ENCODE results near the gene SERINC3.
A peak's percentile ranks its signal among the peaks of the same experiment; 100 is the strongest.

The SERINC3 gene

GRCh38 chr20:44522841-44523240, 971 bp upstream of the SERINC3 start:
- H3K4me3 ChIP-seq (replicated peaks; ENCODE audit: low read depth, low read length): no peak overlapping the region
- TF ChIP-seq CTCF (IDR thresholded peaks at IDR 0.05; ENCODE audit: low read length, missing control alignments): no peak
- DNase-seq (ENCODE audit: low read depth): no peak

- no peak for TF ChIP-seq CTCF (IDR thresholded peaks at IDR 0.05; ENCODE audit: low read length, missing control alignments)
- H3K4me3 ChIP-seq (replicated peaks; ENCODE audit: low read depth, low read length): peak overlapping the region; percentile 98
- no peak for DNase-seq (ENCODE audit: low read depth)
These were observed 989 bp downstream of the SERINC3 start for GRCh38 chr20:44520881-44521280.

GRCh38 chr20:44518248-44518647, 3.6 kb downstream of the SERINC3 start:
- no peak for TF ChIP-seq CTCF (IDR thresholded peaks at IDR 0.05; ENCODE audit: low read length, missing control alignments)
- H3K4me3 ChIP-seq (replicated peaks; ENCODE audit: low read depth, low read length): no peak overlapping the region
- DNase-seq (ENCODE audit: low read depth): no peak

- H3K4me3 ChIP-seq (replicated peaks; ENCODE audit: low read depth, low read length): no peak overlapping the region
- DNase-seq (ENCODE audit: low read depth): no peak
- TF ChIP-seq CTCF (IDR thresholded peaks at IDR 0.05; ENCODE audit: low read length, missing control alignments): no peak
These were observed 4.4 kb downstream of the SERINC3 start for GRCh38 chr20:44517454-44517853.

GRCh38 chr20:44516491-44516890, 5.4 kb downstream of the SERINC3 start:
- no peak for DNase-seq (ENCODE audit: low read depth)
- H3K4me3 ChIP-seq (replicated peaks; ENCODE audit: low read depth, low read length): no peak overlapping the region
- TF ChIP-seq CTCF (IDR thresholded peaks at IDR 0.05; ENCODE audit: low read length, missing control alignments): no peak

GRCh38 chr20:44513871-44514270, 8.0 kb downstream of the SERINC3 start:
- DNase-seq (ENCODE audit: low read depth): no peak
- no peak overlapping the region for H3K4me3 ChIP-seq (replicated peaks; ENCODE audit: low read depth, low read length)
- no peak for TF ChIP-seq CTCF (IDR thresholded peaks at IDR 0.05; ENCODE audit: low read length, missing control alignments)

- DNase-seq (ENCODE audit: low read depth): no peak
- TF ChIP-seq CTCF (IDR thresholded peaks at IDR 0.05; ENCODE audit: low read length, missing control alignments): no peak
- H3K4me3 ChIP-seq (replicated peaks; ENCODE audit: low read depth, low read length): no peak overlapping the region
These were observed 12.1 kb downstream of the SERINC3 start for GRCh38 chr20:44509762-44510161.
